ENCODE results near the gene MMP17.
A peak's percentile ranks its signal among the peaks of the same experiment; 100 is the strongest.
"Not testable (repeated sequence)": the region's sequence is repeated elsewhere in the genome, so short reads cannot be mapped to it uniquely, and the experiment has no call there.

MMP17 gene

GRCh38 chr12:131867471-131867870 is 39.3 kb downstream of the MMP17 start:
- peak; percentile 52 for DNase-seq

DNA sequence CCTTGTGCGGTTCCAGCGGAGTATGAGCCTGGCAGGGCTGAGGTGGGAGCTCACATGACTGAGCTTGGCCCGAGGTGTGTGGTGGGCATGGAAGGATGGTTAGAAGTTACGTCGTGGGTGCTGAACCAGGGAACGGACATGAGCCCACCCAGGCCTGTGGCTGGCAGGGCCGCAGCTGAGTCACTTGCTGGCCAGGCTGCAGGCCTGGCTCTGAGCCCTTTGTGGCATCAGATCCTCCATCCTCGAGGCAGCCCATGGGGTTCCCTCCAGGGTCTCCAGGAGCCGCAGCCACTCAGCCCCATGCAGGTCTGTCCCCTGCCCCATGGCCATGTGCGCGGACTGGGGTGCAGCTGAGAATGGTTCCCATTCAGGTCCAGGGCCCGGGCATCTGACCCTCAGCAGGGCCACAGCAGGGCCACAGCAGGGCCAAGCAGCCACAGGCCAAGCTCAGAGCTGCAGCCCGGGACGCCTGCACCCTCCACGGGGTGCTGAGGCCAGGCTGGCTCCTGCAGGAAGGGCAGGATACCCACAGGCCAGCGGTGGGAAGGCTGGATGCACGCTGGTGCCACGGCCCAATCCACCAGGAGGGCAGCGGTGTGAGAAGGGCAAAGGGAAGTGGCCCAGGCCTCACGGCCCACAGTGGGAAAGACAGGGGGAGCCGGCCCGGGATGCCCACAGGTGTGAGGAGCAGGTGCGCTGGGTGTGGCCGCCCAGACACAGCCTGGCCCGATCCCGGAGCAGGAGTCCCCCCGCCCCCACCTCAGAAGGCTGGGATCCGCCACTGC is 39.9 kb downstream of the MMP17 start:
- DNase-seq: no peak

DNA sequence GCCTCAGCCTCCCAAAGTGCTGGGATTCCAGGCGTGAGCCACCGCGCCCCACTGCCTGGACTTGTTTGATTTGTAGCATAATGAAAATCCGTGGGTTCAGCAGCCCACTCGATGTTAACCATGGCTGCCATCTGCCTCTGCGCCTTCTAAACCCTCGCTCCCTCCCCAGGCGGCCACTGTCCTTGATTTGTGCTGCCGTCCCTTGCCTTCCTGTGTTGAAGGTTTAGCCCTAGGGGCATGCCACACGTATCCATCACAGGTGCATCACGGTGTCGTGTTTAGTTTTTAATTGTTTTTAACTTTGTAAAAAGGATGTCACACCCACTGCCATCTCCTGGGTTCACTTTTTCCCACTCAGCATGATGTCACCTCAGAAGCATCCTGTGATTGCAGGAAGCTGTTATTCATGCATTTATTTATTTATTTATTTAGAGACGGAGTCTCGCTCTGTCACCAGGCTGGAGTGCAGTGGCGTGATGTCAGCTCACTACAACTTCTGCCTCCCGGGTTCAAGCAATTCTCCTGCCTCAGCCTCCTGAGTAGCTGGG is 41.8 kb downstream of the MMP17 start:
- DNase-seq: peak; percentile 55

DNA sequence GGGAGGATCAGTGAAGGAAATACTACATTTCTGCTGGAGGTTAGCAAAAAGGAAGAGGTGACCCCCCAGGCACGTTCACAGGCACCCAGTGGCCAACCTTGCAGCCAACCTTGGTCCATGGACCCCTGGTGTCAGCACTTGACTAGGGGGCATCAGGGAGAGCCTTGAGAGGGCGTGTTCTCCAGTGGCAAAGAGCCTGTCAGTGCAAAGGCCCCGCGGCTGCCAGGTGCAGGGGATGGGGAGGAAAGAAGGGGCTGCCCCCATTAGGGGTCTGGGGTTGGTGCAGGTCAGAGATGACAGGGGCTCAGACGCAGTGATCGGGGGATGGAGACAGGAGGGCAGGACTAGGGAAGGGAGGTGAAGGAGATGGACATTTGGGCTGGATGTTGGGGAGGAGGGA is 43.5 kb downstream of the MMP17 start:
- no peak for DNase-seq

DNA sequence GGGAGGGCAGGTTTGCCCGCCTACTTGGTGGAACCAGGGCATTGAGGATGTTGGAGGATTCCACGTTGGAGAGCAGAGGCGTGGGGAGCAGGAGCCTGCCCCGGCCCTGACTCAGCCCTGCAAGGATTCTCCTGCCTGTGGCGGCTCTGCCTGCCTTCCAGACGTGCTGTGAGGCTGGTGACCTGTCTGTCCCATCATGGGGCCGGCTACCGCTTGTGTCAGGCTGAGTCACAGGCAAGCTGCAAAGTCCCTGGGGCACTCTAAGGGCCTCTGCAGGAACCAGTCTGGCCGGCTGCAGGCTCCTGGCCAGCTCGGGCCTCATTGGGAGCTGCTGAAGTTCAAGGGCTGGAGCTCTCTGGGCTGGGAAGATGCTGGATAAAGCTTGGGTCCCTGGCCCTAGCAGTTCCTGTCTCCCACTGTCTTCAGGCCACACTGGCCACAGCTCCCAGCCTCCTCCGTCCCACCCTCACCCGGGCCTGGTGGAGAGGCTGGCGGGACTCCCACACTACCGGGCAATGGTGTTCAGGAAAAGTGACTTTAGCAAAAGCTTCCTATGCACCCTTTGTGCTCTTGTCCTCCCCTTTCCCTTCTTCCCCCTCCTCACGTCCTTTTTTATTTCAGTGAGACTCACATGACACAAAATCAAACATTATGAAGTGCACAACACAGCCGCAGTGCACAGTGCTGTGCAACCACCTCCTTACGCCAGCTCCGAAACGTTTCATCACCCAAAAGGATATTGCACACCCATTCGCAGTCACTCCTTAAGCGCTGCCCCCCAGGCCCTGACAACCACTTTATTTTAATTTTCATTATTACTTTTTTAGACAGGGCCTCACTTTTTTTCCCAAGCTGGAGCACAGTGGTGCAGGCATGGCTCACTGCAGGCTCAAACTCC is 44.2 kb downstream of the MMP17 start:
- DNase-seq: peak; percentile 85

- no peak for DNase-seq
Observed at GRCh38 chr12:131873293-131873692, 45.1 kb downstream of the MMP17 start.

GRCh38 chr12:131874972-131875371 is 46.8 kb downstream of the MMP17 start:
- DNase-seq: not testable (repeated sequence)

DNA sequence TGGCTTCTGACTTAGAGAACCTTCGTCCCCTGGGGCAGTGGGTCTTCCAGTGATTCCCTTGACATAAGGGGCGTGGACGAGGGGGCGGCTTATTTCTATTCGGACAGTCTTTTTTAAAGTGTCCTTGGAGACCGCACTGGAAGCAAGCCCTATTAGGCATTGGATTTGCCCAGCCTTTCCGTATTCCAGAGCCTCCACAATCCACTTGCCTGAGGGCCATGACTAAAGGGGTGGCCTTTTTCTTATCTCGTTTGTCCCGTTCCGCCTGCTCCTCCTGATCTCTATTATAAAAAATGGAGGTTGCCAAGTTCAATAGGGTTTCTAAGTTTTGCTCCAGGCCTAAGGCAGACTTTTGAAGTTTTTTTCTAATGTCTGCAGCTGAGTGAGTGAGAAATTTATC is 49.0 kb downstream of the MMP17 start:
- DNase-seq: not testable (repeated sequence)

DNA sequence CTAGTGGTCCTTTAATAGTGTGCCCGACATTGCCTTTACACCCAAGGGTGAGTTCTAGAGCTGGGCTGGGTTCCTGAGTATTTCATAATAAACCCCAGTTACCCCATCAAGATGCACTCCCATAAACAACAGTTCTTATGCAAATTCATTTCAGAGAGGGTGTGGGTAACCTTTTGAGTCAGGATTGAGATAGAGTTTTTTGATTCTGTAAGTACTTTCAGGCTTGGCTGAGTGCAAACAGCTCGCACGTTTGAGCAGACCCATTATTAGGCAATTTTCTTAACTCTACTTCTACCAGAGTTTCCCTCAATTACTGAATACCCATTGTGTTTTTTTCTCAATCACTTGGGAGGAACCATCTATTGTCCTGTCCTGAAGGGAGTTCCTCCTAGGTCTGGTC is 50.2 kb downstream of the MMP17 start:
- DNase-seq: peak; percentile 79

DNA sequence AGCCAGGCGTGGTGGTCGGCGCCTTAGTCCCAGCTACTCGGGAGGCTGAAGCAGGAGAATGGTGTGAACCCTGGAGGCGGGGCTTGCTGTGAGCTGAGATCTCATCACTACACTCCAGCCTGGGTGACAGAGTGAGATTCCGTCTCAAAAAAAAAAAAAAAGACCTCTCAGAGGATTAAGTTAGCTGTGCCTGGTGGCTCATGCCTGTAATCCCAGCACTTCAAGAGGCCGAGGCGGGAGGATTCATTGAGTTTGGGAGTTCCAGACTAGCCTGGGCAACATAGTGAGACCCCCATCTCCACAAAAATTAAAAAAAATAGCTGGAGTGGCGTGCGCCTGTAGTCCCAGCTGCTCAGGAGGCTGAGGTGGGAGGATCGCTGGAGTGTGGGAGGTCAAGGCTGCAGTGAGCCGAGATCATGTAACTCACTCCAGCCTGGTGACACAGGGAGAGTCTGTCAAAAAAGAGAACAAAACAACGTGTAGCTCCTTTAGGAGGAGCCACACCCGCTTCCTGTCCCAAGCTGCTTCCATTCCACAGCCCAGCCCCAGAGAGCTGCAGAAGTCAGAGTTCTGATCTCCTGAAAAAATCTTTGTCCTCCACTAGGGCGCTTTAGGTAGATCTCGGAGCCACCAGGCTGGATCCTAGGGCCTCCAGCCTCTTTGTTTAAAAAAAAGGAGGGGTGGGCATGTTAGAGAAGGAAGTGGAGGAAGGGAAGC is 54.8 kb downstream of the MMP17 start:
- DNase-seq: peak; percentile 70

GRCh38 chr12:131883521-131883900 is 55.3 kb downstream of the MMP17 start:
- no peak for DNase-seq

- not testable (repeated sequence) for DNase-seq
Observed at GRCh38 chr12:131885076-131885475, 56.9 kb downstream of the MMP17 start.

DNA sequence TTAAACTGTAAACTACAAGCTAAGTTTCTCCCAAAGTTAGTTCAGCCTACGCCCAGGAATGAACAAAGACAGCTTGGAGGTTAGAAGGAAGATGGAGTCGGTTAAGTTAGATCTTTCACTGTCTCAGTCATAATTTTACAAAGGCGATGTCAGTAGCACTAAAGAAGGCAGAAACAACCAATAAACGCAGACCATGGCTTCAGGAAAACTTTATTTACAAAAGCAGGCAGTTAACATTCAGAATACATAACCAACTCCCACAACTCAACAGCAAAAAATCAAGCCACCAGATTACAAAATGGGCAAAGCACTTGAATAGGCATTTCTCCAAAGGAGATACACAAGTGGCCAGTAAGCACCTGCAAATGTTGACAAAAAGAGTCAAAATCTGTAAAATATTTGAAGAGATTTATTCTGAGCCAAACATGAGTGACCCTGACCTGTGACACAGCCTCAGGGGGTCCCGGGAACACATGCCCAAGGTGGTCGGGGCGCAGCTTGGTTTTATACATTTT is 57.4 kb downstream of the MMP17 start:
- no peak for DNase-seq

GRCh38 chr12:131891722-131892121 is 63.5 kb downstream of the MMP17 start:
- DNase-seq: not testable (repeated sequence)

DNA sequence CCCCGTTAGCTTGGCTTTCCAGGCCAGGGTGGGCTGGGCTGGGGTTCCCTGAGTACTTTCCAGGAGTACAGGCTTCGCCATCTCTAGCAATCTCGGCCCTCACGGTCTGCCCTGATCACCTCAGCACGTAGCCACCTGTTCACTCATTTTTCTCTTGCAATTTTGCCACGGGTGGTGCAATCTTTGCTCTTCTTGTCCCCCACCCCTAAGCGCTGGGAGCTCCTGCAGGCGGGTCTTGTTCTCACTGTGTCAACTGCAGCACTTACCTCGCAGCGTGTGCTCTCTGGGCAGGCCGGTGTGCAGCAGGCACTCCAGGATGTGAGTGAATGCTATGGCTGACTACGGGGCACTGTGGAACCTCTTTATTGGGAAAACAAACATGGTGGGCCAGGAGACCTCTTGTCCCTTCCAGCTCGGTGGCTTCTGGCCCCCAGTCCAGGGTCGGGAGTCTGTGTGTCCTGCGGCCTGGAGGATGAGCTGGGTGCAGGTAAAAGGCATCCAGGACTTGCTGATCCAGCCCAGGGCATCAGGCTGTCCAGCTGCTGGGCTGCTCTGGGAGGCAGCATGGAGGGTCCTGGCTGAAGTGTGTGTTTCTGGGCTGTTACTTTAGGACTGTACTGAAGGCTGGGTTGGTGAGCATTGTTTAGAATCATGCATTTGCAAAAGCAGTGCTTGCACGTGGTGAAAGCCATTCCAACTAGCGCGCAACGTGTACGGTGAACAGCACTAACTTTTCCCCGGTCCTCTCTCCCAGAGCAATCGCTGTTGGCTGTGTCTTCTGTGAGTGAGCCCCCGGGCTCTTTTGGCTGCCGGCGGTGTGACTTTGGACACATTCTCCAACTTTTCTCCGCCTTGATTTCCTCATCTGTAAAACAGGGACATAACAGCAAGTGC is 64.8 kb downstream of the MMP17 start:
- no peak for DNase-seq

DNA sequence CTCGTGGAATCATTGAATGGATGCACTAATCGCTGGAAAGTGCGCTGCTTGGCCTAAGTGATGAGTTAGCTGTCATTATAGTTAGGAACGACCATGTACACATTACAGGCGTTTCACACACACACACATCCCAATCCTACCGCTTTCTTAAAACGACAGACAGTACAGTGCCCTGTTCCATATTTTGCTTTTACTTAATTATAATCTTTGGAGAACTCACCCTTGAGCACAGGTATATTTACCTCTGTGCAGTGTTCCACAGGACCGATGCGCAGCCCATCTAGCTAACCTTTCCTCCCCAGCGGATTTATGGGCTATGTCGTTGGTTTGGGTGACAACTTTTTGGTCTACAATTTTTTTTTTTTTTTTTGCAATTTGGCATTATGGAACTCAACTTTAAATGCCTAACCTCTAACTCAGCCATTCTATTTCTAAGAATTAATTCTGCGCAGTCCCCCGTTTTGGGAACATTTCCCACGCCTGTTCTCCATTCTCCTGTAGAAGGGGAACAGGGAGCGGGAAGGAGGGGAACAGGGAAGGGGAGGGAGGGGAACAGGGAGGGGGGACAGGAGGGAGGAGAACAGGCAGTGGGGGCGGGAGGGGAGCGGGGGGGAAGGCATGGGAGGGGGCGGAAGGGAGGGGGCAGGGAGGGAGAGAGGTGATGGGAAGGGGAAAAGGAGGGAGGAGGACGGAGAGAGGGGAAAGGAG is 65.6 kb downstream of the MMP17 start:
- no peak for DNase-seq

DNA sequence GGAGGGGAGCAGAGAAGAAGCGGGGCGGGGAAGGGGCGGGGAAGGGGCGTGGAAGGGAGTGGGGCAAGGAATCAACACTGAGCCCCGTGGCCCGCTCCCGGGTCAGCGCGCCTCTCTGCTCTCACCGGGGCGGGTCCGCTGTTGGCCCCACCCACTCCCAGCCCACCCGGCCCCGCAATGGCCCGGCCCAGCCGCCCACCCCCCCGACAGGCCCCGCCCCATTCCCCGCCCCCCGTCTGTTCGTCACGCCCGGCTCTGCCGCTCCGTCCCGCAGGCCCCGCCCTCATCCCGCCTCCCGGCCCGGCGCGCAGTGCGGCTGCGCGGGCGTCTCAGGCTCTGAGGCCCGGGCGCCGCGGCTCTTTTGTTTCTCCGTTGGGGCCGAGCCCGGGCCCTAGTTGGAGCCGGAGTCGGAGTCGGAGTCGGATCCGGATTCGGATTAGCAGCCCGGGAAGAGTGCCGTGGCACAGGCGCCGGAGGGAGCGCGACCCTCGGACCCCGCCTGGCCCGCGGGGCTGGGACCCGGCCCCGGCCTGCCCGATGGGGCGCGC is 66.2 kb downstream of the MMP17 start, which contains the start of gene ULK1:
TSS of gene ULK1 (plus strand) at position 310 of the 548 bp plus-strand sequence. CDS start 380 bp downstream, outside the sequence.
- DNase-seq: peak; percentile 91

DNA sequence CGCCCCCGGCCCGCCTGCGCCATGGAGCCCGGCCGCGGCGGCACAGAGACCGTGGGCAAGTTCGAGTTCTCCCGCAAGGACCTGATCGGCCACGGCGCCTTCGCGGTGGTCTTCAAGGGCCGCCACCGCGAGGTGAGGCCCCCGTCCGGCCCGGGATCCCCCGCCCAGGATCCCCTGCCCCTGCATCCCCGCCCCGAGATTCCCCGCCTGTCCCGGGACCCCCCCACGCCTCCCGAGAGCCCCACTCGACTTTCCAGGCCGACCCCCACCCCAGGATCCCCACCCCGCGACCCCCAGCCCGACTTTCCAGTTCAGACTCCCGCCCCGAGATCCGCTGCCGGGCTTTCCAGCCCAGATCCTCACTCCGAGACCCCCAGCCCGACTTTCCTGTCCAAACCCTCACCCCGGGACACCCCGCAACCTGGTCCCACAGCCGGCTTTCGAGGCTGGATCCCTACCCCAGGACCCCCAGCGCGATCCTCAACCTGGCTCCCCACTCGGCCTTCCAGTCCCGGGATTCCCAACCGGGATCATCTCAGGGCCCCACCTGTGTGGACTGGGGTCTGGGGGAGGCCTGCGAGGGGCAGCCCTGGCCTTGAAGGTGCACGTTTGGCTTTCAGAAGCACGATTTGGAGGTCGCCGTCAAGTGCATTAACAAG is 66.9 kb downstream of the MMP17 start:
- no peak for DNase-seq

DNA sequence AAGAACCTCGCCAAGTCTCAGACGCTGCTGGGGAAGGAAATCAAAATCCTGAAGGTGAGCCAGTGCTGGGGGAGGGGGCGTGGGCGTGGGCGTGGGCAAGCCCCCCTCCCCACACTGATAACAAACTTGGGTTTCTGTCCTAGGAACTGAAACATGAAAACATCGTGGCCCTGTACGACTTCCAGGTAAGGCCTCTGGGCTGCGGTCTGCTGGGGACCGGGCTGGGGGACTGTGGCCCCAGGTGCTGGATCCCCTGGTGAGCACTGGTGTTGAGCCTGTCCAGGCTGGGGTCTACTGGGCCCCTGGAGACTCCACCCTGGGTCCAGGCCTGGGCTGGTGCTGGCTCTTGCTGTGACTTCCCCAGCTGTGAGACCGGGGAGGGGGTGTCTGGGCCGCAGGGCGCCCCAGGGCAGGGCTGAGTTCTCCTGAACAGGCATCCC is 67.5 kb downstream of the MMP17 start:
- DNase-seq: no peak

All from inflammatory macrophage treated with lipopolysaccharide for 4 hours (primary cell).